Stomach smooth muscle (tissue), 2 donors: ENCODE data around the gene MR1.

Experiments
- H3K27ac ChIP-seq: one replicate; pipeline ENCODE4 v1.7.0; 2013; ENCODE audit warnings: mild to moderate bottlenecking, low read length, inconsistent platforms
- H3K27me3 ChIP-seq, 2 donors: one replicate each; pipeline ENCODE4 v1.7.0; 2013; ENCODE audit warnings: low read length in 2 of 2; ENCODE audit not compliant: insufficient read depth in 2 of 2, control insufficient read depth in 1 of 2
- H3K36me3 ChIP-seq, 2 donors: one replicate each; pipeline ENCODE4 v1.7.0; 2013; ENCODE audit warnings: low read length in 2 of 2; ENCODE audit not compliant: control insufficient read depth in 2 of 2, insufficient read depth in 2 of 2
- H3K4me1 ChIP-seq: one replicate; pipeline ENCODE4 v1.7.0; 2013; ENCODE audit warnings: low read length; ENCODE audit not compliant: control insufficient read depth, insufficient read depth
- H3K4me3 ChIP-seq, 2 donors: one replicate each; pipeline ENCODE4 v1.7.0; 2013; ENCODE audit warnings: low read length in 2 of 2
- H3K9ac ChIP-seq, 2 donors: one replicate each; pipeline ENCODE4 v1.7.0; 2013; ENCODE audit warnings: low read length in 2 of 2, mild to moderate bottlenecking in 1 of 2
- H3K9me3 ChIP-seq, 2 donors: one replicate each; pipeline ENCODE4 v1.7.0; 2013; ENCODE audit warnings: low read length in 2 of 2; ENCODE audit not compliant: control insufficient read depth in 2 of 2
- donor health status: healthy.
- donor health status: Pancreatic carcinoma.

The MR1 gene

GRCh38 chr1:181014477-181015250 is 19.1 kb upstream of the MR1 start:
- Histone ChIP-seq H3K27me3 (no peaks in the 10 kb centered on the region), H3K4me3 (no peak overlapping the region), H3K4me1 (no peaks in the 10 kb centered on the region), H3K36me3 (no peaks in the 10 kb centered on the region), H3K27ac (no peak overlapping the region), H3K9ac (no peak overlapping the region), H3K9me3 (no peaks in the 10 kb centered on the region)

DNA sequence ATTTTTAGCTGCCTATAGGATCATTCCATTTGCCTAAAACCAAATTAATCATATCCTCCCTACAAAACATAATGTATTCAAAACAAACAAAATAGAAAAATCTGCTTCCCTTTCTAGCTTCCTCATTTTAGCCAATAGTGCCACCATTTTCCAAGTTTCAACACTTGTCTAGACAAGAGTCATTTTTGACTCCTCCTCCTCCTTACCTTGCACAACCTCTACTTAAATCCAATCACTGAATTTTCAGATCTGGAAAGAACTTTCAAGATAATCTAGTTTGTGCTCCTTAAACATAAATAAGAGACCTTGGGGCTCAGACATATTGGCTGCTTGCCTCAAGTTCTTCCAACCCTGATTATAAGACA is 18.6 kb upstream of the MR1 start:
- H3K27ac ChIP-seq = no peak overlapping the region
- no peak overlapping the region for H3K4me3 ChIP-seq
- H3K36me3 ChIP-seq = no peaks in the 10 kb centered on the region
- no peak overlapping the region for H3K9ac ChIP-seq
- no peaks in the 10 kb centered on the region for H3K27me3 ChIP-seq
- no peaks in the 10 kb centered on the region for H3K4me1 ChIP-seq
- H3K9me3 ChIP-seq = no peaks in the 10 kb centered on the region

DNA sequence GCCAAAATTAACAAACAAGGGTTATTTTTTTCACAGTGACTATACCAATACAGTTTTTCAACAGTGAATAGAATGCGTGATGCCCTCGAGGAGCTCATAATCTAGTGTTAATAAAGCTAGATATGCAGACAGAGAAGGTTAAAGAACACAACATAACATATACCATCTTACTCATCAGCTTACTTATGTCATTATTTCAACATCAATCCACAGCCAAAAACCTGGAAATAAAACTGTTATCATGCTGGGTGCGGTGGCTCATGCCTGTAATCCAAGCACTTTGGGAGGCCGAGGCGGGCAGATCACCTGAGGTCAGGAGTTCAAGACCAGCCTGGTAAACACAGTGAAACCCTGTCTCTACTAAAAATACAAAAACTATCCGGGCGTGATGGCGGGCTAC is 17.2 kb upstream of the MR1 start:
- Histone ChIP-seq H3K27me3 (no peaks in the 10 kb centered on the region), H3K27ac (no peak overlapping the region), H3K36me3 (no peaks in the 10 kb centered on the region)

DNA sequence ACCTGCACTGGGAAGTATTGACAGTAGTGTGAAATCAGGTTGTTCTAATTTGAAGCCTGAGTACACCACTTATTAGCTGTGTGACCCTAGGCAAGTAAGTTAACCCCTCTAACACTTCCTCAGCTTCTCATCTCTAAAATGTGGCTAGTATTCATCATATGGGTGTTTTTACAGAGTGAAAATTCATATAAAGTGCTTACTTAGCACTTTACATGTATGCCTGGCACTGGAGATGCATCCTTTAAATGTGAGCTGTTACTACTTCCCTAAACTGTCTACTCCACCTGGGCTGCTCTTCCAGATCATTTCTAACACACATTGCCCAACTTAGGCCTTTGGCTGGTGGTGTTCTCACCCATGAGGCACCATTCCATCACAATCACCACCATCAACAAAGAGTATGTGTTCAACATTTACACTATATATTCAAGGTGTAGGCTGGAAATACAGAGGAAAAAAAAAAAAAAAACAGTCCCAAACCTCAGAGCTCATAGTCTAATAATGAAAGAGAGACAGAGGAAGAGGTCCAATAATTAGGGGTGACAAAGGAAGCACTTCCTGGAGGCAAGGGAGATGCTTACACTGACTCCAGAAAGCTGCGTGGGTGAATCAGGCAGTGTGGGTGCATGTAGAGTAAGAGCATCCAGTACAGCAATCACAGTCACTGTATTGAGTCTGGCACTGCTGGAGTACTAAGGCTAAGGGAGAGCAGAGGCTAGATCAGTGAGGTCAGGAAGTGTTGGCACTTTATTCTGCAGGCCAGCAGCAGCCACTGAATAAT is 14.7 kb upstream of the MR1 start:
- Histone ChIP-seq H3K4me1 (peaks cover 2% of the 10 kb centered on the region), H3K9ac (no peak overlapping the region), H3K9me3 (no peaks in the 10 kb centered on the region), H3K36me3 (no peaks in the 10 kb centered on the region), H3K27ac (no peak overlapping the region), H3K4me3 (no peak overlapping the region), H3K27me3 (no peaks in the 10 kb centered on the region)

More for the DNA sequence above, 17.2 kb upstream of the MR1 start:
- H3K4me3 ChIP-seq = no peak overlapping the region
- H3K4me1 ChIP-seq = no peaks in the 10 kb centered on the region
- H3K9me3 ChIP-seq = no peaks in the 10 kb centered on the region
- H3K9ac ChIP-seq = no peak overlapping the region

GRCh38 chr1:181021159-181021558 is 12.6 kb upstream of the MR1 start:
- no peaks in the 10 kb centered on the region for H3K27me3 ChIP-seq
- H3K4me3 ChIP-seq = peak overlapping the region; percentile 91 to 94
- peaks cover 2% of the 10 kb centered on the region for H3K4me1 ChIP-seq
- peak overlapping the region in 1 of 2 donors; percentile 83 for H3K9ac ChIP-seq
- no peaks in the 10 kb centered on the region for H3K9me3 ChIP-seq
- H3K36me3 ChIP-seq = no peaks in the 10 kb centered on the region
- H3K27ac ChIP-seq = no peak overlapping the region

DNA sequence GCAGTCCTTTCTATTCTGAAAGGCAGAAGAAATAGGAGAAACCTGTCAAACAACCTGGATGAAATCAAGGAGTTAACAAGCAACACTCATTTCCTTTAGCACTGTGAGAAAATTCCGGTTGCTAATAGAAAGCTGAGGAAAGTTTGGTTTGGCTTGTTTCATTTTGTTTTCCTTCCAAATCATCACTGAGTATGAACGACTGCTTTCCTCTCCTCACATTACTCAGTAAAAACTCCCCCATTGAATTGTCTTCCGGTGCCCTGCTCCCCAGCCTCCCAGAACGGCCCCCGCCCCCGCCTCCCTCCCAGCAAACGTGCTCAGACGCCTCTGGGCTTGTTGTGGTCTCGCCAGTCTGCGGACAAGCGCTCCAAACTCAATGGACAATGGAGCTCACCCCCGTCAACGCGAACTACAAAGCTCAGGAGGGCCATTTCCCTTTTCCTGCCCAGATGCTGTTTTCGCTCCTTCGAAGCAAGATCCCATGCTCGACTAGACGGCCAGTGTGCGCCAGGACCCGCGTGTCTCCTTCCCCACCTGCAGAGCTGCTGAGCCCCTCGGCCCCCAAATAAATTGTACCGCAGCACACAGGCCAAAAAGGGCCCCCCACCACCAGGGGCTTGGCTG is 11.9 kb upstream of the MR1 start:
- Histone ChIP-seq H3K36me3 (no peaks in the 10 kb centered on the region), H3K27me3 (no peaks in the 10 kb centered on the region), H3K4me1 (peaks cover 2% of the 10 kb centered on the region), H3K4me3 (peak overlapping the region; percentile 91 to 94), H3K9me3 (no peaks in the 10 kb centered on the region), H3K27ac (peak overlapping the region; percentile 81), H3K9ac (peak overlapping the region; percentile 69 to 83)

GRCh38 chr1:181023265-181024057 is 10.3 kb upstream of the MR1 start:
- peak overlapping the region; percentile 17 to 64 for H3K4me3 ChIP-seq

GRCh38 chr1:181028196-181028595 is 5.6 kb upstream of the MR1 start:
- H3K9me3 ChIP-seq = no peaks in the 10 kb centered on the region
- peaks cover 4% of the 10 kb centered on the region for H3K4me1 ChIP-seq
- H3K9ac ChIP-seq = no peak overlapping the region
- H3K27me3 ChIP-seq = no peaks in the 10 kb centered on the region
- H3K4me3 ChIP-seq = no peak overlapping the region
- H3K36me3 ChIP-seq = no peaks in the 10 kb centered on the region
- no peak overlapping the region for H3K27ac ChIP-seq

More at GRCh38 chr1:181023265-181024057, 10.3 kb upstream of the MR1 start:
- H3K9ac ChIP-seq = peak overlapping the region; percentile 21 to 38
- no peaks in the 10 kb centered on the region for H3K36me3 ChIP-seq
- no peaks in the 10 kb centered on the region for H3K9me3 ChIP-seq
- H3K27ac ChIP-seq = peak overlapping the region; percentile 42
- H3K4me1 ChIP-seq = peaks cover 2% of the 10 kb centered on the region
- no peaks in the 10 kb centered on the region for H3K27me3 ChIP-seq

DNA sequence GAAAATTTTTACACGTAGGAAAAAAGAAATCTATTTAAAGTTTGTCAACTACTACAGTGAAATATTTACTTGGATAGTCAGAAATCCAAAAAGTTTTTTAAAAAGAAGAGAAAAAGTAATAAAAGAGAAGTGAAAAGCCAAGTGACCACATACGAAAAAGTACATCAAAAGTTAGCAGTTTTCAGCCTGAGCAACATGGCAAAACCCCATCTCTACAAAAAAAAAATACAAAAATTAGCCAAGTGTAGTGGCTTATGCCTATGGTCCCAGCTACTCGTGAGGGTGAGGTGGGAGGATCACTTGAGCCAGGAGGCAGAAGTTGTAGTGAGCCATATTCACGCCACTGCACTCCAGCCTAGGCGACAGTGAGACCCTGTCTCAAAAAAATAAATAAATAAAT is 5.2 kb upstream of the MR1 start:
- no peaks in the 10 kb centered on the region for H3K9me3 ChIP-seq
- peaks cover 7% of the 10 kb centered on the region for H3K4me1 ChIP-seq
- H3K27me3 ChIP-seq = no peaks in the 10 kb centered on the region
- H3K36me3 ChIP-seq = no peaks in the 10 kb centered on the region
- H3K9ac ChIP-seq = no peak overlapping the region
- no peak overlapping the region for H3K27ac ChIP-seq
- no peak overlapping the region for H3K4me3 ChIP-seq

DNA sequence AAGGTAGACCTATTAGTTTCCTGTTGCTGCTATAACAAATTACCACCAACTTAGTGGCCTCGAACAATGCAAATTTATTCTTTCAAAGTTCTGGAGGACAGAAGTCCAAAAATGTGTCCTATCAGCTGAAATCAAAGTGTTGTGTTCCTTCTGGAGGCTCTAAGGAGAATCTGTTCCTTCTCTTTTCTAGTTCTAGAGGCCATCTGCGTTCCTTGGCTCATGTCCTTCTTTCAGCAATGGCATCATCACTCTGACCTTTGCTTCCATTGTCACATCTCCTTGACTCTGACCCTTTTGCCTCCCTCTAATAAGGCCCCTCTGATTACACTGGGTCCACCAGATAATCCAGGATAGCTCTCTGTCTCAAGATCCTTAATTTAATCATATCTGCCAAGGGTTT is 1.2 kb upstream of the MR1 start:
- H3K27ac ChIP-seq = peak overlapping the region; percentile 99
- no peak overlapping the region for H3K4me3 ChIP-seq
- peak overlapping the region in 1 of 2 donors; percentile 86 for H3K9ac ChIP-seq
- no peaks in the 10 kb centered on the region for H3K36me3 ChIP-seq
- no peaks in the 10 kb centered on the region for H3K27me3 ChIP-seq
- no peaks in the 10 kb centered on the region for H3K9me3 ChIP-seq
- peaks cover 12% of the 10 kb centered on the region for H3K4me1 ChIP-seq
